Endothelial cell of umbilical vein (primary cell): ENCODE results near the gene GSE1.

Experiments
- CTCF ChIP-seq, 2 donors: IDR thresholded peaks; 1 replicate in 1 of 2; 2 replicates in 1 of 2; pipeline ENCODE4 v1.5.1; 2011; ENCODE audit warnings: low read length in 2 of 2, mild to moderate bottlenecking in 2 of 2, moderate library complexity in 2 of 2, control low read depth in 1 of 2, inconsistent platforms in 1 of 2, low read depth in 1 of 2; ENCODE audit not compliant: insufficient read depth in 1 of 2; ENCODE audit errors: extremely low read depth in 1 of 2
- FOS ChIP-seq: IDR thresholded peaks from 2 replicates; pipeline ENCODE4 v1.6.1; 2011; ENCODE audit warnings: mild to moderate bottlenecking, low read length, moderate library complexity, borderline replicate concordance; ENCODE audit not compliant: insufficient read depth
- JUN ChIP-seq: IDR thresholded peaks from 2 replicates; pipeline ENCODE4 v1.6.1; 2011; ENCODE audit warnings: borderline replicate concordance, low read depth; ENCODE audit not compliant: insufficient read length, insufficient read depth
- MAX ChIP-seq: IDR thresholded peaks from 2 replicates; pipeline ENCODE4 v1.6.1; 2011; ENCODE audit not compliant: insufficient read depth, insufficient read length
- MYC ChIP-seq: IDR thresholded peaks from one replicate; pipeline ENCODE4 v1.6.1; 2011; ENCODE audit warnings: mild to moderate bottlenecking, low read depth, low read length
- POLR2A ChIP-seq: IDR thresholded peaks from 2 replicates; pipeline ENCODE4 v1.6.1; 2012; ENCODE audit warnings: low read depth, mild to moderate bottlenecking, control low read depth, low read length

- TF ChIP-seq CTCF (IDR thresholded peaks at IDR 0.05; ENCODE audit: extremely low read depth in 1 of 2, insufficient read depth in 1 of 2, low read depth in 1 of 2, low read length in 2 of 2): no peak
- TF ChIP-seq MAX: no peak
- no peak for TF ChIP-seq POLR2A
- no peak for TF ChIP-seq JUN
- no peak for TF ChIP-seq MYC
- TF ChIP-seq FOS: no peak
Observed at GRCh38 chr16:85619101-85619891, 6.2 kb downstream of the GSE1 start.
